Glomerular visceral epithelial cell (primary cell): ENCODE measurements around the gene NASP.

Experiments used
- DNase-seq: peaks from one replicate; pipeline ENCODE4 v3.0.0-alpha.2; 2016; ENCODE audit errors: extremely low spot score

NASP gene

GRCh38 chr1:45583666-45584350, at the start of gene NASP:
NASP (plus strand) TSS chr1:45584041; CDS start chr1:45584147, 106 bp downstream.
- peak; percentile 92 for DNase-seq

GRCh38 chr1:45535988-45536766, 47.7 kb upstream of the NASP start:
- DNase-seq = no peak

- no peak for DNase-seq
Measured at GRCh38 chr1:45536886-45537285, 47.0 kb upstream of the NASP start.

- no peak for DNase-seq
Measured at GRCh38 chr1:45541193-45541592, 42.6 kb upstream of the NASP start.

- DNase-seq = no peak
Measured at GRCh38 chr1:45542591-45542990, 41.2 kb upstream of the NASP start.

GRCh38 chr1:45543581-45544417, 40.0 kb upstream of the NASP start:
- DNase-seq = peak; percentile 48

- no peak for DNase-seq
Measured at GRCh38 chr1:45544530-45544929, 39.3 kb upstream of the NASP start.

GRCh38 chr1:45545019-45545493, 38.8 kb upstream of the NASP start:
- DNase-seq = no peak

- DNase-seq = no peak
Measured at GRCh38 chr1:45545553-45546310, 38.1 kb upstream of the NASP start.

- DNase-seq = peak; percentile 92
Measured at GRCh38 chr1:45550401-45551351, 33.2 kb upstream of the NASP start, which contains the start of gene AKR1A1. AKR1A1 (plus strand) TSS chr1:45550826; CDS start chr1:45561795, 10,969 bp downstream.

GRCh38 chr1:45551684-45552083, 32.2 kb upstream of the NASP start:
- no peak for DNase-seq

- peak; percentile 41 for DNase-seq
Measured at GRCh38 chr1:45552331-45552730, 31.5 kb upstream of the NASP start.

GRCh38 chr1:45554198-45554597, 29.6 kb upstream of the NASP start:
- no peak for DNase-seq

- DNase-seq = peak; percentile 50
Measured at GRCh38 chr1:45557422-45557944, 26.4 kb upstream of the NASP start.

- no peak for DNase-seq
Measured at GRCh38 chr1:45563843-45564242, 20.0 kb upstream of the NASP start.

- DNase-seq = no peak
Measured at GRCh38 chr1:45566722-45567121, 17.1 kb upstream of the NASP start.

- no peak for DNase-seq
Measured at GRCh38 chr1:45567911-45568310, 15.9 kb upstream of the NASP start.

GRCh38 chr1:45568421-45568820, 15.4 kb upstream of the NASP start:
- DNase-seq = no peak

- no peak for DNase-seq
Measured at GRCh38 chr1:45569571-45569961, 14.3 kb upstream of the NASP start.
